Hematopoietic multipotent progenitor cell treated with erythropoietin and hydrocortisone succinate and interleukin-3 and kit ligand, for 4 days (in vitro differentiated cells): ENCODE measurements around the gene RAPGEF1.
"Not testable (repeated sequence)": the region's sequence is repeated elsewhere in the genome, so short reads cannot be mapped to it uniquely, and the experiment has no call there.

Source experiments
- DNase-seq: peaks from one replicate; pipeline ENCODE4 v3.0.0-alpha.2; 2015

RAPGEF1 gene

DNA sequence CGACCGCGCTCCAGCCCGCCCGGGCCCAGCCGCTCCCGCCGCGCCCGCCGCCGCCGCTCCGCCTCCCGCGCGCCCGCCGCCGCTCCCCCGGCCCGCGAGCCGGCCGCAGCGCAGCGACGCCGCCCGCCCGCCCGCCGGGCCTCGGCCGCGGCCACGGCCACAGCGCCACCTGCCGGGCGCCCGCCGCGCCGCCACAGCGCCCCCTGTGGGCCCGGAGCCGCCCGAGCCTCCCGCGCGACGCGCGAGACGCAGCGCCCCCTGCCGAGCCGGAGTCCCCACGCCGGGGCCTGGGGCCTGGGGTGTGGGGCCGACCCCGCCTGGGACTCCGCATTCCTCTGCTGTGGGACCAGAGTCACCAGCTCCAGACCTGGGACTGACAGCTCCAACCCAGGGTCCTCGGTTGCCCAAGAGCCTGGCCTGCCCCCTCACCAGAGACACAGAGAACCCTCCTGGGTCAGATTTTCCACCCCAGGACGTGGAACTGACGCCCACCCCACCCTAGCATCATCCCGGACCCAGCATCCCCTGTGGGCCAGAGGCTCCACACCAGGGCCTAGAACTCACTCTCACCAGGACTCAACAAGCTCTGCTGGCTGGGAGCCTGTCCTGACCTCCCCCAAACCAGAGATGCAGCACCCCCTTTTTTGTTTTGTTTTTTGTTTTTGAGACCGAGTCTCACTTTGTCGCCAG is at the start of gene RAPGEF1:
Gene RAPGEF1 (minus strand): TSS at position 118 of the 690 bp plus-strand sequence. CDS start 246 bp downstream, outside the sequence.
- peak; percentile 71 for DNase-seq

- DNase-seq = no peak
These were observed 49.0 kb upstream of the RAPGEF1 start for GRCh38 chr9:131788851-131789250.

GRCh38 chr9:131787838-131788237 is 48.0 kb upstream of the RAPGEF1 start:
- no peak for DNase-seq

DNA sequence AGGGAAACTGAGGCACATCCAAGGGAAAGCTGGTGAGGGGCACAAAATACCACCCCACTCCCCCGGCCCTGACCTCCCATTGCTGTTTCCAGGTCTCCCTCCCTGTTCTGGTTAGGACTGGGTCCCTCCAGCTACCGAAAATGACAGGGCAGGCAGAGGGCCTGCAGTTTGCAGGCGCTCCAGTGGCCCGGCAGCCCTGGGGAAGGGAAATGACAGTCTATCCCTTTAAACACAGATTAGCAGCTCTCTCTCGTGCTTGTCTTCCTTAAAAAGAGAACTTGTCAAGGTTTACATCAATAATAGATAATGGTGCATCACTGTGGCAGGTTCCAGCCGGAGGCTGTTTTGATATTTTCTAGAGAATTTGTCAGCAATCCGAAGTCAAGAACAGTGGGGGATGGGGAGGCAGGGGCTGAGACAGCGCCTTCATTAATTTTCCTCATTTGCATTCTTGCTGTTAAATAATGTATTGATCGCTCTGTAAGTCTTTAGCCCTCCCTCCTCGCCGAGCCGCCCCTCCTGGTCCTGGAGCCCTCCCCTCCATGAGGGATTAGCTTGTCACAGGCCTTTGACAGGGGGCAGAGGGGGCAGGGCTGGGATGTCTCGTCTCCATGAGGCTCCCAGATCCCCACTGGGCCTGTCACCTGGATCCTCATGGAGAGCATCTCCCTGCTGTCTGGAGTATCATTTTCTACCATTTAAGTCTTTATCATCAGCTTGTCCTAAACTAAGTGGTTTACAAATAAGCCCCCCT is 45.0 kb upstream of the RAPGEF1 start:
- DNase-seq = no peak

GRCh38 chr9:131781069-131781468 is 41.2 kb upstream of the RAPGEF1 start:
- no peak for DNase-seq

DNA sequence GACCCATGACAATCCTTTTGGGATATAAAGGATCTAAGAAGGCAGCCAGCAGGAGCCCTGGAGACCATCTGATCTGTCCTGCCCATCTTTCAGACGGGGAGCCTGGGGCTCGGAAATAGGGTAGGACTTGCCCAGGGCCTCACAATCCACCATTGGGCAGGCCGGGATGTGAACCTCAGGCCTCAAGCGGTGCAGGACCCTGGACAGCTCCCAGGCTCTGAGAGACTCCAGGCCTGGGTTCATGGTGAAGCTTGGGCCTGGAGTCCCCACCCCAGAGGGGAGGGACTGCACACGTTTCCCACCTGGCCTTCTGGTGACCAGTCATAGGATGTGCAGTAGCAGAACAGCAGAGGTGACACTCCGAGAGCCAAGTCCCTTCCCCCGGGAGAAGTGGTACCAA is 36.6 kb upstream of the RAPGEF1 start:
- peak; percentile 77 for DNase-seq

DNA sequence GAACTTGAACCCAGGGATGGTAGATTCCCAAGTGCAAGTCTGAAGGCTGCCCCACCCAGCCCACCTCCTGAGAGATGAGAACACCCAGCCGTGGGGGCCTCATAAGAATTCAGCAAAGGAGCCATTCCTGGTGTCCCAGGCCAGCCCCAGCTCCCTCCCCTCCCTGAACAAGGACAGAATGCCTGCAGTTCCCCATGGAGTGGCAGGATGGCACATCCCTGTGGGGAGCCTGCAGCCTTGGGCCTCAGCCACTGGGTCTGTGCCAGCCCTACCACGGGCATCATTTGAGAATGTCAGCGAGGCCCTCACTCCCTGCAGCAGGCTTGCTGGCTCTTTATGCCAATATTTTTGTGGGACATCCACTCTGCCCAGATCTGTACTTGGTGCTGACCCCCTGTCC is 36.2 kb upstream of the RAPGEF1 start:
- DNase-seq = no peak

DNA sequence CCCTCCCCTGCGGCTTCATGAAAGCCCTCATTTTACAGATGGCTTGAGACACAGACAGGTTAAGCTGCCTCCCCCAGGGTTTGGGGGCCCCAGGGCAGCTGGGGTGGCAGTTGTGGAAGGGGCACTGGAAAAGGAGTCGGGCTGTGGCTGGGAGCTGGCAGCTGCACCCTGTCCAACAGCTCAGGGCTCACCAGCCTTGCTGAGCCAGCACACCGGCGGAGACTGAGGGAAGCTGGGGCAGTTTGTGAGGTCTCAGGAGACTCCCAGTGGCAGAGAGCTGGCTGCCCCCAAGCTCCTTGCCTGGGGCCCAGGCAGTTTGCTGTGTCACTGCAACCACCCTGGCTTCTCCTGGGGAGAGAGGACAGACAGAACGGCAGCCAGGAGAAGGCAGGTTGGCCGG is 34.8 kb upstream of the RAPGEF1 start:
- DNase-seq = no peak

DNA sequence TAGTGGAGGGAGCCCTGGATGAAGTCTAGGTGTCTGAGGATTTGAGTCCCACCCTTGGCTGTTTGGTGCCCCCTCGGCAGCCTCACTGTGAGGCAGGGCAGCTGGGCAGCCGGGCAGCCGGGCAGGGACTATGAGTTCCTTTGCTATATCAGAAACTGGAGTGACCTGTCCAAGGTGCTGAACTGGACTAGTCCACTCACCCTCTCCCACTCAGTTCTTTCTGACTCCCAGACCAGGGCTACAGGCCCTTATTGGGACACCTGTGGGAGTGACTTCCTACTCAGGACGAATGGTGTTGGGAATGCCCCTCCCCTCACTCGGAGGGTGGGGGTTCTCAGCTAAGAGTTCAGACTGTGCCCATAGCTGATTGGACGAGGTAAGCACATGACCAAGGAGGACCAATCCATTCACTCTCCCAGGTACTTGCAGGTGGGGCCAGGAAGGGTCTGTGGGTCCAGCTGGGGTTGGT is 34.1 kb upstream of the RAPGEF1 start:
- DNase-seq = peak; percentile 83

- DNase-seq = no peak
These were observed 33.1 kb upstream of the RAPGEF1 start for GRCh38 chr9:131772940-131773339.

DNA sequence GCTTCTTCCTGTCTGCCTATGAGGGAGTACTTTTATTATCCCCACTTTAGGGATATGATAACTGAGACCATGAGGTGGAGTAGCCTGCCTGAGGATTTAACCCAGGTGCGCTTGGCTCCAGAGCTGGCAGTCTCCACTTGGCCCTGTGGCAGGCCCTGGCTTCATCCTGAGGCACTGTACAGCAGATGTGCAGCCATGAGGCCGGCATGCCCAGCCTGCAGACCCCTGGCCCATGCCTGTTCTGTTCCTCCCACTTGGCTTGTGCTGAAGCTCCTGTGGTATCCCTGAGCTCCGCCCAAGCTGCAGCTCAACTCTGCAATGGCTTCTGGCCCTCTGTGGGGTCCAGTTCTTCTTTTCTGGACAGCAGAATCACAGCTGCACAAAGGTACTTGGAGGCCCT is 31.8 kb upstream of the RAPGEF1 start:
- DNase-seq = no peak

DNA sequence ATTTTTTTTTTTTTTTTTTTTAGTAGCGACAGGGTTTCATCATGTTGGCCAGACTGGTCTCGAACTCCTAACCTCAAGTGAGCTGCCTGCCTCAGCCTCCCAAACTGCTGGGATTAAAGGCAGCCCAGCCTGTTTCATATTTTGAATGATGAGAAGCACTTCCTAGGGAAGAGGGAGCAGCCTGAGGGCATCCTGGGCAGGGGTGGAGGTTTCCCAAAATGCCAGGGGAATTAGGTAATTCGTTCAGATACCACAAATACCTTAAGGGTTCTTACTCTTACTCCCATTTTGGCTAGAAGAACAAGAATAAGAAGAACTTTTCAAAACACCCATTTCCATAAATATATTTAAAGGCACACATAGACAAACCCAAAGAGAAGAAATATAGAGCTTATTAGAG is 29.5 kb upstream of the RAPGEF1 start:
- no peak for DNase-seq

- DNase-seq = no peak
These were observed 24.7 kb upstream of the RAPGEF1 start for GRCh38 chr9:131764568-131764967.

GRCh38 chr9:131762356-131762932 is 22.6 kb upstream of the RAPGEF1 start:
- DNase-seq = peak; percentile 83

- DNase-seq = no peak
These were observed 19.3 kb upstream of the RAPGEF1 start for GRCh38 chr9:131759017-131759647.

DNA sequence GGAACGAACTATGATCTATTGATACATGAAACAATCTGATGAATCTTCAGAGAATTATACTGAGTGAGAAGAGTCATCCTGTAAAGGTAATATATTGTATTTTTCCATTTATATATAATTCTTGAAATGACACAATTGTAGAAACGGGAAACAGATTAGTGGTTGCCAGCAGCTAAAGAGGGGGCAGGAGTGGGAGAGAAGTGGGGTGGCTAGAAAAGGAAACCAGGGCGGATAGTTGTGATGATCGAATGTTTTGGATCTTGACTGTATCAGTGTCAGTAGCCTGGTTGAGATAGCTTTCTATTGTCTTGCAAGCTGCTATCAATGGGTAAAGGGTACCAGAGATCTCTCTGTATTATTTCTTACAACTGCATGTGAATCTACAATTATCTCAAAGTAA is 17.7 kb upstream of the RAPGEF1 start:
- DNase-seq = no peak

DNA sequence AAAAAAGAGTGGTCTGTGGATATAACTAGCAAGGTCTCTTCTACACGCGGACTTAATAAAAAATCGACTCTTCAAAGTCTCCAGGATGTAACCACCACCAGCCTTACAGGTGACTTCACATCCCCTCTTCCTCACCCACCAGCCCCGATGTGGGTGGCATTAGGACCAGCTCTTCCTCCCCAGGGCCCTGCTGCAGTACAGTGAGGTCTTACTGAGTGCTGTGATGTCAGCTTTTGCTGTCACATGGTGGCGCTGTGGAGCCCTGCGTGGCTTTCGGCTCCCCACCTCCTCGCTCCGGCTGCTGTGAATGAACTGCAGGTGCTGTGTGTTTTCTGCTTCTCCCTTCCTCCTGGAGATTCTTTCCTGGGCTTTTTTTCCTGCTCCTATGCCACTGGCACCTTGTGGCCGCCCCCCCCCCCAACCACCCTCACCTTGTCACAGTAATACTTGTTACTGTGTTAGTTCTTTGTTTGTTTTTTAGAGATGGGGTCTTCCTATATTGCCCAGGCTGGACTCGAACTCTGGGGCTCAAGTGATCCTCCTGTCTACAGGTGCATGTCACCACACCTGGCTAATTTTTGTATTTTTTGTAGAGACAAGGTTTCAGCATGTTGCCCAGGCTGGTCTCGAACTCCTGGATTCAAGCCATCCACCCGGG is 15.8 kb upstream of the RAPGEF1 start:
- DNase-seq = peak; percentile 92

GRCh38 chr9:131754846-131755245 is 15.0 kb upstream of the RAPGEF1 start:
- DNase-seq = no peak

DNA sequence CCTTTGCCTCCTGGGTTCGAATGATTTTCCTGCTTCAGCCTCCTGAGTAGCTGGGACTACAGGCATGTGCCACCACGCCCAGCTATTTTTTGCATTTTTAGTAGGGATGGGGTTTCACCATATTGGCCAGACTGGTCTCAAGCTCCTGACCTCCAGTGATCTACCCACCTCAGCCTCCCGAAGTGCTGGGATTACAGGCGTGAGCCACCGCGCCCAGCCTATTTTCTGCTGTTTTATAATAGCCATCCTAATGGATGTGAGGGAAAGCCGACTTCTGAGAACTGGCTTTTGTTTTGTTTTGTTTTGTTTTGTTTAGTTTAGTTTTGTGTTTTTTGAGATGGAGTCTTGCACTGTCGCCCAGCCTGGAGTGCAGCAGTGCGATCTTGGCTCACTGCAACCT is 13.9 kb upstream of the RAPGEF1 start:
- not testable (repeated sequence) for DNase-seq

- DNase-seq = peak; percentile 30
These were observed 12.5 kb upstream of the RAPGEF1 start for GRCh38 chr9:131752231-131752884.

DNA sequence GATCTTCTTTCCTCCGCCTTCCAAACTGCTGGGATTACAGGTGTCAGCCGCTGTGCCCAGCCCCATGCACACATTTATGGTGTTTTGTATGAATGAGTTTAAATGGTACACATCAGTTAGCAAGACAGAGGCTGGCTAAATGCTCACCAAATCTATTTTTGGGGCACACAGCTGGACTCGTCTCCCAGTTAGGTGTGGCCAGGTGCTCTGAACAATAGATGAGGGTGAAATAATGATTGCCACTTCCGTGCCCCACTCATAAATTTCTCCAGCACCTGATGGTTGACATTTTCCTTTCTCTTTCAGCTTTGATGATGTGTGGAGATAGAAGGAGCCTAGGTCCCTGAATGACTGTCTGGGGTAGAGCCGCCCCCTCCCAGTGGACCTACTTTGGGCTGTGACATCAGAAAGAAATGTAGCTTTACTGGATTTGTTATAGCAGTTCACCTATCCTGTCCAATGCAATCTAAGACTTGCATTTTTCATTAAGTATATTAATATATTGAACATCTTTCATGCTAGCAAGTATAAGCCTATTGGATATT is 8.6 kb upstream of the RAPGEF1 start:
- no peak for DNase-seq

DNA sequence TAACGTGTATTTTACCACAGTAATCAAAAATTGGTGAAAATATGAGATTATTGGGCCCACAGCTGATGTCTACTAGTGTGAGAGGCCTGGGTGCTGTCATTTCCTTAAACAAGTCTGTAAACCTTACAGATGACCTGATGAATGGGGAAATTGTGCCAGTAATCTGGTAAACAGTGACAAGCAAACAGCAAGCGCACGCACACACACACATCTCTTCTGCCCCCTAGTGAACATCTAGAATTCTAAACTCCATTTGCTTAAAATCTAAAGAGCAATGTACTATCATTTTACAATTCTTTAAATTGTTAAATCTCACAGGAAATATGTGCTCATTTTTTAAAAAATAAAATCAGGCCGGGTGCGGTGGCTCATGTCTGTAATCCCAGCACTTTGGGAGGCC is 7.5 kb upstream of the RAPGEF1 start:
- DNase-seq = peak; percentile 82
